Lower lobe of right lung (tissue), 2 donors: Measurements from ENCODE around the gene UVRAG. TPM values are rescaled to one million over a fixed set of nuclear protein-coding genes. Genes with fewer than 3 reads are reported as not detected.
A peak's percentile ranks its signal among the peaks of the same experiment; 100 is the strongest.

Experiments
- ATAC-seq, 2 donors: fragments of 200-7000 bp; cut with Tn5 transposase; one replicate each; pipeline ENCODE4 v1.9.1; 2020 to 2022; ENCODE audit warnings: mild to moderate bottlenecking in 2 of 2, moderate library complexity in 2 of 2
- DNase-seq: peaks from one replicate; pipeline ENCODE4 v3.0.0-alpha.2; 2020
- H3K27ac ChIP-seq: fragments of 200-600 bp; one replicate; pipeline ENCODE4 v1.8.0; 2022
- H3K27me3 ChIP-seq: fragments of 200-600 bp; one replicate; pipeline ENCODE4 v1.8.0; 2022; ENCODE audit warnings: low read depth
- H3K36me3 ChIP-seq: fragments of 200-600 bp; one replicate; pipeline ENCODE4 v1.8.0; 2022; ENCODE audit warnings: mild to moderate bottlenecking
- H3K4me1 ChIP-seq: fragments of 200-600 bp; one replicate; pipeline ENCODE4 v1.8.0; 2022
- H3K4me3 ChIP-seq: fragments of 200-600 bp; one replicate; pipeline ENCODE4 v1.8.0; 2022; ENCODE audit warnings: mild to moderate bottlenecking
- H3K9me3 ChIP-seq: fragments of 200-600 bp; one replicate; pipeline ENCODE4 v1.8.0; 2022
- CTCF ChIP-seq: fragments of 200-600 bp; IDR thresholded peaks from one replicate; pipeline ENCODE4 v1.8.0; 2022; ENCODE audit warnings: antibody characterized with exemption, mild to moderate bottlenecking
- intact Hi-C: fragments of 100-400 bp; cut with DNase I; formaldehyde crosslinking; loops from one replicate; pipeline ENCODE4 v1.11.0; 2022
- total RNA-seq: library from RNA; stranded (reverse); fragmentation: NEBNext Ultra II Directional; extraction: Animal tissue kit (Norgen Biotek cat#: 25700); gene quantifications from one replicate; pipeline ENCODE4 v1.2.1, GENCODE V29; 2021
- donor health status: DM: no; HTN: yes; CAD: no; lungs with severe emphysema.

Gene UVRAG
- total RNA-seq, 1 donor from 2014 or later, result 36.0 TPM

GRCh38 chr11:76131142-76131541 lies 316.1 kb downstream of the UVRAG start:
- Histone ChIP-seq H3K27ac (no peak overlapping the region), H3K4me3 (no peak overlapping the region), H3K36me3 (no peaks in the 10 kb centered on the region), H3K4me1 (no peaks in the 10 kb centered on the region), H3K9me3 (no peaks in the 10 kb centered on the region), H3K27me3 (no peaks in the 10 kb centered on the region)
- DNase-seq (no peak), ATAC-seq (no peak)
- intact Hi-C loops, result no loop called here
- TF ChIP-seq CTCF, result no peak

- no peaks in the 10 kb centered on the region for H3K4me1 ChIP-seq
- ATAC-seq (no peak), DNase-seq (no peak)
- H3K9me3 ChIP-seq, result no peaks in the 10 kb centered on the region
- H3K27me3 ChIP-seq, result no peaks in the 10 kb centered on the region
- H3K36me3 ChIP-seq, result peaks cover 2% of the 10 kb centered on the region
- H3K27ac ChIP-seq, result no peak overlapping the region
- no peak for TF ChIP-seq CTCF
- intact Hi-C loops, result no loop called here
- no peak overlapping the region for H3K4me3 ChIP-seq
Measured at GRCh38 chr11:76131671-76132631, 316.9 kb downstream of the UVRAG start.

- ATAC-seq (no peak), DNase-seq (no peak)
- Histone ChIP-seq H3K27ac (no peak overlapping the region), H3K4me3 (no peak overlapping the region), H3K4me1 (no peaks in the 10 kb centered on the region), H3K9me3 (no peaks in the 10 kb centered on the region), H3K27me3 (no peaks in the 10 kb centered on the region), H3K36me3 (peaks cover 12% of the 10 kb centered on the region)
- intact Hi-C loops, result no loop called here
- no peak for TF ChIP-seq CTCF
Measured at GRCh38 chr11:76134239-76134638, 319.2 kb downstream of the UVRAG start.

GRCh38 chr11:76135491-76135890 lies 320.5 kb downstream of the UVRAG start:
- H3K36me3 ChIP-seq, result peaks cover 13% of the 10 kb centered on the region
- intact Hi-C loops, result no loop called here
- H3K4me3 ChIP-seq, result no peak overlapping the region
- no peak for TF ChIP-seq CTCF
- no peak for DNase-seq
- no peak overlapping the region for H3K27ac ChIP-seq
- no peaks in the 10 kb centered on the region for H3K4me1 ChIP-seq
- no peaks in the 10 kb centered on the region for H3K9me3 ChIP-seq
- H3K27me3 ChIP-seq, result no peaks in the 10 kb centered on the region
- ATAC-seq, result no peak

GRCh38 chr11:76139314-76139713 lies 324.3 kb downstream of the UVRAG start:
- ATAC-seq, result peak in 1 of 2 donors; percentile 53

More at GRCh38 chr11:76139314-76139713, 324.3 kb downstream of the UVRAG start:
- TF ChIP-seq CTCF, result no peak
- Histone ChIP-seq H3K9me3 (no peaks in the 10 kb centered on the region), H3K27me3 (no peaks in the 10 kb centered on the region), H3K27ac (no peak overlapping the region), H3K4me1 (no peaks in the 10 kb centered on the region), H3K36me3 (peaks cover 42% of the 10 kb centered on the region), H3K4me3 (no peak overlapping the region)
- intact Hi-C loops, result no loop called here
- no peak for DNase-seq
